Dedifferentiated amniotic fluid mesenchymal stem cell (primary cell): ENCODE measurements around the gene POLR3E.
A peak's percentile ranks its signal among the peaks of the same experiment; 100 is the strongest.
"Not testable (repeated sequence)": the region's sequence is repeated elsewhere in the genome, so short reads cannot be mapped to it uniquely, and the experiment has no call there.

Experiments
- DNase-seq: peaks from one replicate; pipeline ENCODE4 v3.0.0-alpha.2; 2016; ENCODE audit errors: extremely low spot score

POLR3E gene

DNA sequence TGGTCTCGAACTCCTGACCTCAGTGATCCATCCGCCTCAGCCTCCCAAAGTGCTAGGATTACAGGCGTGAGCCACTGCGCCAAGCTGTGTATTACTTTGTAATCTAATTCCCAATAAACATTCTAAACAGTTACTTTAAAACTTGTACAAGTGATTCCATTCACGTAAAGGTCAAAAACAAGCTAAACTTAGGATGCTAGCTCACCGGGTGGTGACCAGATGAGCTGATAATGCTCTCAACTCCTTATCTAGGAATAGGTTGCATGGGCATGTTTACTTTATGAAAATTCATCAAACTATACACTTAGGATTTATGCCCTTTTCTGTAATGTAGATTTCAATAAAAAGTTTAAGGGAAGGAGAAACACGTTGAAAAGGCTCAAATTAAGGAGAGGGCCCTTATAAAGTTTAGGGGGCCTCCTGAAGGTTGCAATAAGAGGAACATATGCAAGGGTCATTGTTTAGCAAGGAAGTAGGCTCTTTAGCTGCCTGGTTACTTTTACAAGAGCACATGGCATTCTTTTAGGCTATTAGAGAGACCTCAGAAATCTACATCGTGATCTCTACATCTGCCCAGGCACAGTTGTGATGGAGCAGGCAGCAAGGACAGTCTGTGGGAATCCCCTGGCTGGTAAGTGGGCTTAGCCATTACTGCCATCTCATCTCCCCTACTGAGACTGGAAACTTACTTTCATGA, 63.9 kb downstream of the POLR3E start:
- DNase-seq, result no peak

DNA sequence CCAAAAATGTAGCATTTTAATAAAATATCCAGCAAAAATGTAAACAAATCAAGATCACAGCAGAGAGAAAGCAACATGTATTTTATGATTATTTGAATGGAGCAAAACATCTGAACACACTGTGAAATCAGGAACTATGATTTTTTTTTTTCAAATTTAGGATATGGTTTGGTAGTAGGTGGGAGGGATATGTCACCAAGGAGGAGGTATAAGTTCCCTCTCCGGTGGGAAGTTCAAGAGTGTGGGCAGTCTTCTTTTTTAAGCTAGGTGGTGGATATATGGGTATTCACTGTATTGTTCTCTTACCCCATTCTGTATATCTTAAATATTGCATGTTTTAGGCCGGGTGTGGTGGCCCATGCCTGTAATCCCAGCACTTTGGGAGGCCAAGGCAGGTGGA, 67.0 kb downstream of the POLR3E start:
- DNase-seq, result no peak

DNA sequence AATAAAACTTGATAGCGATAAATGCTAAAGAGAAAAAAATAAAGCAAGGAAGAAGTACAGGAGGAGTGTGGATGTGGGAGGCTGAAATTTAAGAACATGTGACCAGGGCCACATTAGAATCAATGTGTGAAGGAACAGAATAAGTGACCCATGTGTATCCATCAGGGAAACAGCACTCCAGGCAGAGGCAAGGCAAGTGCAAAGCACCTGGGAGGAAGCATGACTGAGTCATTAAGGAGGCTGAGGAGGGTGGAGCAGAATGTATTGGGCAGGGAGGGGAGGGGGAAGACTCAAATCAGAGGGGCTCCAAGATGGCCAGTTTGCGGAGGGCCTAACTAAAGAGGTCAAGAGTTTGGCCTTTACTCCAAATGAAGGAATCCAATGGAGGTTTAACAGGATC, 69.2 kb downstream of the POLR3E start:
- no peak for DNase-seq

DNA sequence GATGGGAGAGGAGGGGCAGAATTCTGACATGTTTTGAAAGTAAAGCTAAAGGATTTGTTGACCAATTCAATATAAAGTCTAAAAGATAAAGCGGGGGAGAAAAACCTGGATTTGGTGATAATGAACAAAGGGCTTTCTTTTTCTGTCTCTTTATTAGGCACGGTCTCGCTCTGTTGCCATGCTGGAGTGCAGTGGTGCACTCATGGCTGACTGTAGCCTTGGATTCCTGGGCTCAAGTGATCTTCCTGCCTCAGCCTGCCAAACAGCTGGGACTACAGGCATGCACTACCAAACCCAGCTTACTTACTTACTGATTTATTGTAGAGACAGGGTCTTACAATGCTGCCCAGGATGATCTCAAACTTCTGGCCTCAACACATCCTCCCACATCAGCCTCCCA, 69.7 kb downstream of the POLR3E start:
- DNase-seq, result no peak

DNA sequence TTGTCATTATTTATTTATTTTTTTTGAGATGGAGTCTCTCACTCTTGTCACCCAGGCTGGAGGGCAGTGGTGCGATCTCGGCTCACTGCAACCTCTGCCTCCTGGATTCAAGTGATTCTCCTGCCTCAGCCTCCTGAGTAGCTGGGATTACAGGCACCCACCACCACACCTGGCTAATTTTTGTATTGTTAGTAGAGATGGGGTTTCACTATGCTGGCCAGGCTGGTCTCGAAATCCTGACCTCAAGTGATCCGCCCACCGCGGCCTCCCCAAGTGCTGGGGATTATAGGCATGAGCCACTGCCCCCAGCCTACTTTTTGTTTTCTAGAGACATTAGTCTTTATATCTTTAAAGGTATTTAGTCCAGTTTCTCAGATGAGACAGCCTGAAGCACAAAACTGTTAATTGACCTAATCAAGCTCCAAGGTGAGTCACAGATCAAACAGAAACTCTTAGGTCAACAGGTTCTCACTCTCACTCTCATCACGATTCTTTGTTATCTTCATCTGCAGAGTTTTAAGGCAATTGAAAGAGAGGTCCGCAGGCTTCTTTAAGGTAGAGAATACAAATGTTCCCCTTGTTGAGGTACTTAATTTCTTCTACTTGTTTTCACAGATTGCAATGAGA, 71.1 kb downstream of the POLR3E start:
- not testable (repeated sequence) for DNase-seq

DNA sequence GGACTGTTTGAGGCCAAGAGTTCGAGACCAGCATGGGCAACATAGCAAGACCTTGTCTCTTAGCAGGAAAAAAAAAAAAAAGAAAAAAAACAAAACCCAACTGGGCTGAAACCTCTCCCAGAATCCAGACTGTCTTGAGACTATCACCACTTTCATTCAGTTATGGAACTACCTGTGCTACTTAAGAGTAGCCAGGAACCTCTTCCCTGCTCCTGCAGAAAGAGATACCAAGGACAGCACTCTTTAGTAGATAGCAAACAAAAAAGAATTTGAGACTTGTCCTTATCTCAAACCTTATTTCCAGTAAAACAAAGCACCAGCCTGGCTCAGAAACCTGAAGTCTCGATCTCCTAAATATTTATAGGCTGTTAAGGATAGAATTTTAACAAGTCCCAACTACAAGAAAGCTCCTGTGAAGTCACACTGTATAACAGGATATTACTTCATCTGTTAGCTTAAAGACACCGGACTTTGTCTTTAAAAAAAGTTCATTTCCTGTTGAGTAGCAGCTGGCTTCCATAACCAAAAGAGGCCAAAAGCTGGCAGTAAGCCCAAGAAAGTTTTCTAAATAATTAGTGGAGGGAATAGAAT, 72.1 kb downstream of the POLR3E start:
- no peak for DNase-seq

DNA sequence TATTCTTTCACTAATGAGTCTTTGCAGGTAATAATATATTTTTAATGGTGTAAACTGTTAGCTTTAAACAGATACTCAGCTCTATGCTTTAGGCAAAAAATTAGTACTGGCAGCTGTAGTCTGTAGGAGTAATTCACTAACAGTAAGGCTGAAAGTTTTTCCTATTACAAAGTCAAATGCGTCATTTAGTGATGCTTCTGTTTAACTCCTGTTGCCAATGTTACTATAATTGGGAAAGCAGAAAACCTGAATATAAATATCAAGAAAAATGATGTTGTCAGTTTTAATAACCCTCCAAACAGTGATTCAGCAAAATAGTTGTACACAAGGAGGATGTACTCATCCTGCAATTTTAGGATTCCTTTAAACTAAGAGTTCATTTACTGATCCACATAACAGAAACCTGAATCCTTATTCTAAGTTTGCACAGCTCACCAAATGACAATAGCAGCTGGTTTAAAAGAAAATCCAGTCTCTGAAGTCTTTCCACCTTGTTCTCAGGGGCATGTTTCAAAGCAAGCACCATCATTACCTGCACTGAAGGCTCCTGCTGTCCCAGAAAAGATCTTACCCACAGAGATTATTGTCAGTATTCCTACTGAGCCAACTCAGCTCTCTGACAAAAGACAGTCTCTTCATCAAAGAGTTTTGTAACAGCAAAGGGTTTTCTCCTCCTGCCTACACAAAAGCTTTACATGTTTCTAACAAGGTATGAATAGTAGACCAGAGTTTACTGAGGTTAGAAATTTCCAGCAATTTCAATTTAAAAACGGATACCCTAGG, 73.0 kb downstream of the POLR3E start:
- DNase-seq, result peak; percentile 72

DNA sequence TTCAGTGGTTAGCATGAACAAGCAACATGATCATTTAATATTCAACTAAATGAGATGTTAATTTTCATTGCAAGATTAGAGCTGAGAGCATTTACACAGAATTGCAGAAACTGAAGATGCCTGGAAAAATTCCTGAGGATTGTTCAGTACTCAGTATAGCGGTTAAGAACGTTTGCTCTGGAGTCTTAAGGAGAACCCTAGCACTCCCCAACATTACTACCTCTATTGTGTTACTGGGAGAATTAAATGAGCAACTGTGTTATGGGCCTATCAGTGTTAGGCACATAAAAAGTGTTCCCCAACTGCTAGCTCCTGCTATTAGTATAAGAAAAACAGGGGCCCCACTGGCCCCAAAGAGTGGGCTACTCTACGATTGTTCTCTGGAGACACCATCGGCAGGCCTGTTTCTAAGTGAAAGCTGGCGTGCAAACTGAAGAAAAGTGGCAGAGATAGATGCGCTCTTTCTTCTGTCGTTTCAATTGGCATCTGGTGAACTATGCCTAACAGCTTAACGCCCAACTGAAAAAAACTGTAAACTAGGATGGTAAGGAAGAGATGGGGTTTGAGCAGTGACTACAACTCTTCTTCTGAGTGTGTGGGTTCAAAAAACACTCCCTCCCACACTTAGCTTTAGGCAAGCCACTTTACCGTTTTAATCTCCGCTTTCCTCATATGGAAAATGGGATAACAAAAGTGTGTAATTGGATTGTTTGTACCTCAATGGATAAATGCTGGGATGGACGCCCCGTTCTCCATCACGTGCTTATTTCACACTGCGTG, 75.9 kb downstream of the POLR3E start:
- no peak for DNase-seq

DNA sequence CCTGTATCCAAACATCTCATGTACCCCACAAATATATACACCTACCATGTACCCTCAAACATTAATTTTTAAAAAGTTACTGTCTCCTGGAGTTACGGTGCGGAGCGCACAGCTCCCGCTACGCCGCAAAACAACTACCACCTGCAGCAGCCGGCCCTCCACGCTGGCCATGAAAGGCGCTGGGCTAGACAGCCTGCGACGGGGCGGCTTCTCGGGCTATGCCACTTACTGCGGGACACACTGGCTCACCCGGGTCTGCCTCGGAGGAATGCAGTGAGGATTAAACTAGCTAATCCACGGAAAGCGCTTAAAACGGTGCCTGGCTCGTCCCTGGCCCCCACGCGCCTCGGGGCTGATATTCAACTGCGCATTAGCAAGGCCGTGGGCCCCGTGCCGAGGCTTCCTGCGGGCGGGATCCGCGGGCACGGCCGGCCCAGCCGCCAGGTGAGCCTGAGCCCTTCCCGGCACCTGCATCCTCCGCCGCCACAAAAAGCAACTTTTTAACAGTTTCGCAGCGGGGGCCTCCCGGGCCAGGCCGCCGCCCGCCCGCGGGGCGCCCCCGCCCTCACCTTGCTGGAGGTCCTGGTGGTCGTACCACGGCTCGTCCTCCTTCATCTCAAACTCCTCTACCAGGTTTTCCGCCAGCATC, 76.6 kb downstream of the POLR3E start:
- no peak for DNase-seq

DNA sequence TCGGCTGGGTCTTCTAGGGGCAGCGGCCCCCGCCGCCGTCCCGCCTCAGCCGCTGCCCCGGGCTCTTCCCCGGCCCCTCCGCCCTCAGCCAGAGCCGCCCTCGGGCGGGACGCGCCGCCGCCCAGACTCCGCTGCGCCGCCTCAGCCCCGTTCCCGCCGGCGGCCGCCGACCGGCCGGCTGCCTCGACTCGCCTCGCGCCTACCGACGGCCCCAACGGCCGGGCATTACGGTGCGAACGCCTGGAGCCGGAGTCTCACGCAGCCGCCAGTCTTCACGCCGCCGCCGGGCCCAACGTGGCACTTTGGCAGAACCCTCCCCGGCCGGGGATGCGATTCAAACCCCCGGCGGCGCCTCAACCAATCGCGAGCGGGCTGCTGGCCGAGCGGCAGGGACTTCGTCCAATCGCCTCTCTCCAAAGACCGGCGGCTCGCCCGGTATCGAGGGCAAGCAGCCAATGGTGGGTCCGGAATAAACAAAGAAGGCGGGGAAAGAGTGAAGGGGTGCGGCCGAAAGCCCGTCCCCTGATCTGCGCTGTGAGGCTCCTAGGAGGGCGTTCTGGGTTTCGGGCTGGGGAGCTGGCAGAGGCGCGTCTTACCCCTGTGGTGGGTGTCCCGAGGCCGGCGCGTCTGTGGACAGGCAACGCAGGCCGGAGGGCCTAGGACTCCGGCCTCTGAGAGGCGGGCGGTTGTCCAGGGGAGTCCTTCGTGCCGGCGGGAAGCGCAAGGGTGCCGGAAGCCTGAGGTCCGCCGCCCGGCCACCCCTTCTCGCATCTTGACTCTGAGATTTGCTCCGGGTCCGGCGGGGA, 77.3 kb downstream of the POLR3E start, which contains the start of gene CDR2:
CDR2 (minus strand) TSS at position 309 of the 806 bp plus-strand sequence. CDS start 310 bp downstream, outside the sequence.
- DNase-seq, result peak; percentile 97

DNA sequence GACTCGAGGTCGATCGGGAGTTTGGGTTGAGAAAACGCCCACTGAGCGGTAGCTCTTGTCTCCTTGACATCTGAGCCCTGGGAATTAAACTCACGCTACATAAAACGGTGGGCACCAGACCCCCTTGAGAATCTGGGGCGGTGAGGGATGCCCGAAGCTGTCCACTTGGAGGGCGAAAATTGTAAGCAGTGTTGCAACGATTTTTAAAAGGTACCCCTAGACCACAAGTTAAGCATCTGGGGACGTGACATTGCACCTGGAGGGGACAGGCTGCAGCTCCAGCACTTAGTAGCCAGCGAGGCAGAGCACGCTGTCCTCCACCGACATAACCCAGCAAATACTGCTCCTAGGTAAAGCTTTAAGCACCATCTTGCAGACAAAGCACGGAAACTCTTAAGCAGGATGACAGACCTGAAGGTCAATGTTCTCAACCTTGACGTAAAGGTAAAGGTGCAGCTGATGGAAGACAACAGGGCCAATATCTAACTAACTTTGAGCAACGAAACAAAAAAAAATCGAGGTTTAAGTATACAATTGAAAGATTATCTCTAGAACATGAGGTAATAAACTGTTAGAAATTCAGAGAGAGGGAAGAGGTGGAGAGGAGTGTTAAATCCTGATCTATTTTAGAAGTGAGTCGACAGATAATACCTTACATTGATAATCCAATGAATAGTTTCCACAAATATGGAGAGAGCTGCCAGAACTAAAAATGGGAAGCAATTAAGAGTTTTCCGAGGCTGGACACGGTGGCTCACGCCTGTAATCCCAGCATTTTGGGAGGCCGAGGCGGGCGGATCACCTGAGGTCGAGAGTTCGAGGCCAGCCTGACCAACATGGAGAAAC, 78.1 kb downstream of the POLR3E start:
- no peak for DNase-seq

DNA sequence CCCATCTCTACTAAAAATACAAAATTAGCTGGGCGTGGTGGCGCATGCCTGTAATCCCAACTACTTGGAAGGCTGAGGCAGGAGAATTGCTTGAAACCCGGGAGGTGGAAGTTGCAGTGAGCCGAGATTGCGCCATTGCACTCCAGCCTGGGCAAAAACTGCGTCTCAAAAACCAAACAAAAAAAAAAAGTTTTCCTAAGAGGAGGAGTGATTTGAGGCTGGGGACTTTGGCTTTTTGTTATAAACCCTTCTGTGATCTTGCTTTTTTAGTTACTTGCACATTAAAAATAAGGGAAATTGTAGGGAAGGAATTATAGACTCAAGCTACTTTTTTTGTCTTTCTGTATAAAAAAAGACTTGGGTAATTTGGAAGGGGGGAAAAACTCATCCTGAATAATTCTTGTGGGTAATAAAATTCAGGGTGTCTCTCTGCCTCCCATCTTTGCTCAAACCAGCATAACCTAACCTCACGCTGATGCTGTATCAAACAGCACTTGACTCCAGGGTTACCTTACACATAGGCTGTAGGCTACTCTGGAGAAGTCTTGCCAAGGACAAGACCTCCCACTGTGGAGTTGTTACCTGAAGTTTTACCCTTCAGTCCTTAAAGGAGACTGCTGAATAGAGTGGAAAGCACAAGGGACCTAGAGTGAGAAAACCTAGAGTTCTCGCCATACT, 78.9 kb downstream of the POLR3E start:
- DNase-seq, result no peak

DNA sequence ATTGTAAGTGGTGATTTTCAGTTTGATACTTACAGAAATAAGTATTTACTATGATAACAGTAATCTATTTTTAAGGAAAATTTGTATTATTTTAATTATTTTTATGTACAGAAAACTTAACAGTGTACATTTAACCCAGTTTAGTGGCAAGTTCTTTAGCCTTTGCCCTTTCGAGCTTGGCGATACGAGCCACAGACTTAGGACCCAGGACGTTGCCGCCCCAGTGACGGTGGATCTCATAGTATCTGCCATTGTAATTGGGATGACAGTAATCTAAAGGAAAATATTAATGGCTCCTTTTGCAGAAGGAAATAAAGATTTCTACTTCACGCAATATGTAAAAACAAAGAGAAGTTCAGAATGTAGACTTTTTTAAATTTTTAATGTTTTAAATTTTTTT, 82.4 kb downstream of the POLR3E start:
- DNase-seq, result no peak

DNA sequence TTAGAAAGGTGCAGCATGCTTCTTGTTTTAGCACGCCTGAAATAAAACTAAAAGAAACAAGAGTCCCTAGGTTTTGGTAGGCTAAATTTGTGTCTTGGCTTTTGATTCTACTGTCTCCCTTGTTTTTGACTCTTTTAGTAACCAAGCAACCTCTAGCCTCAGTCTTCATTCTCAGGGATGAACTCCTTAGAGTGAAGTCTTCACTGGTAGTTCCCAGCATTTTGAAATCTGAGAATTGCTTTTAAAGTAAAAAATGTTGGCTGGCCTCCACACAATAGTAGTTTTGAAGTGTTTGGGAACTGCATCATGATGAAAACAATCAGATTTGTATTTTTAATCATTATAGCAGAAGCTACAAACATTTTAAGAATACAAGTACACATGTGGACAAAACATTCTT, 83.3 kb downstream of the POLR3E start:
- peak; percentile 51 for DNase-seq

DNA sequence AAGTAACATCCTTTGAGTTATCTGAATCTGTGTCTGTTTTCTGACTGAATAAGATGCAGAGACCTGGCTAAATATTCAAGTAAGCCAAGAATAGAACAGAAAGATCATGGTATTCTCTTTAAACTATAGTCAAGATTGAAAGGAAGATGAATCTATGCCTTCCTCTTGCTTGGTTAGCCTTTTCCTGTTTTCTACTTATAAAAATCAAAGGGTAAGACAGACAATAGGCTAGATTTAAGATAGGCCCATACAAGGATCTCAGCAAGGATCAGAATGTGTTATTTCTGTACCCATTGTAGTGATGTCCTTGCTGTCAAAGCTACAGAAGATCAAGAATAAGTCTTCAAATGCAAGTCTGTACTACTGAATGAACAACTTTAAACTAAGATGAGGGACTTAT, 84.2 kb downstream of the POLR3E start:
- DNase-seq, result no peak

DNA sequence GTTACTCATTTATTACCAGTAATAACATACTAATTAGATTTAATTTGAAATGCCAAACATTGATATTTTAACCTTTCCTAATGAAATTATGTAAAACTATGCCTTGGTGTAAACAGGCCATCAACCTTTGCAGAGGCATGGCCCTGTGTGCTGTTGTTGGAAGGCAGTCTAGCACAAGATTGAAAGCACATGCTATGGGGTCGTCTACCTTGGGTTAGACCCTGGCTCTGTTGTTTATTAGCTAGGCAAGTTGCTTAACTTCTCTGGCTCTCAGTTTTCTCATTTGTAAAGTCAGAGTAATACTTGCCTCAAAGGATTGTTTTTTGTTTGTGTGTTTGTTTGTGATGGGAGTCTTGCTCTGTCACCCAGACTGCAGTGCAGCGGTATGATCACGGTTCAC, 86.6 kb downstream of the POLR3E start:
- DNase-seq, result no peak
